RWPE1 (cell line): ENCODE results near the gene C11orf91.
"Not testable (repeated sequence)": the region's sequence is repeated elsewhere in the genome, so short reads cannot be mapped to it uniquely, and the experiment has no call there.

ENCODE experiments used
- CTCF ChIA-PET: fragments of 350-600 bp; sonication (Branson Sonifier 250); formaldehyde crosslinking; extraction: SDS; loops from one replicate; lab custom pipeline; 2021; lab: Yijun Ruan, JAX
- POLR2A ChIA-PET: fragments of 400-600 bp; formaldehyde crosslinking; extraction: SDS; loops from one replicate; lab custom pipeline; 2020; ENCODE audit warnings: antibody characterized with exemption; ENCODE audit not compliant: low non-redundant PET; lab: Yijun Ruan, JAX
- DNase-seq: peaks from one replicate; pipeline ENCODE4 v3.0.0; 2012; ENCODE audit warnings: low spot score
- H3K27ac ChIP-seq: fragments of 450-650 bp; 2 replicates; pipeline ENCODE4 v1.5.1; 2017
- TF ChIP-seq, protein P1 (sequence below): fragments of 450-650 bp; conservative IDR thresholded peaks from 2 replicates; pipeline ENCODE4 v1.5.1; 2017; ENCODE audit warnings: low read depth, mild to moderate bottlenecking

Gene C11orf91

DNA sequence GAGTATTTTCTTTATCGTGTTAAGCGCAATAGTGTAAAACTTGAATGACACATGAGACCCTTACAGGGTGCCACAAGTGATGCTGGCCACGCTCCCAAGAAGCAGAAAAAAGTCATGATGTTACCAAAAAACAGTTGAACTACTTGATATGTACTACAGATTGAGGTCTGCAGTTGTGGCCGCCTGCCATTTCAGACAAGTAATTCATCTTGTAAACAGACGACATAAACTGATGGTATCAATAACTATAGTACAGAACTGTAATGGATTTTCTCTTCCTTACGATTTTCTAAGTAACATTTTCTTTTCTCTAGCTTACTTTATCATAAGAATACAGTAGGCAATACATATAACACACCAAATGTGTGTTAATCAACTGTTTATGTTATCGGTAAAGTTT lies 30.1 kb upstream of the C11orf91 start:
- TF ChIP-seq, protein P1, sequence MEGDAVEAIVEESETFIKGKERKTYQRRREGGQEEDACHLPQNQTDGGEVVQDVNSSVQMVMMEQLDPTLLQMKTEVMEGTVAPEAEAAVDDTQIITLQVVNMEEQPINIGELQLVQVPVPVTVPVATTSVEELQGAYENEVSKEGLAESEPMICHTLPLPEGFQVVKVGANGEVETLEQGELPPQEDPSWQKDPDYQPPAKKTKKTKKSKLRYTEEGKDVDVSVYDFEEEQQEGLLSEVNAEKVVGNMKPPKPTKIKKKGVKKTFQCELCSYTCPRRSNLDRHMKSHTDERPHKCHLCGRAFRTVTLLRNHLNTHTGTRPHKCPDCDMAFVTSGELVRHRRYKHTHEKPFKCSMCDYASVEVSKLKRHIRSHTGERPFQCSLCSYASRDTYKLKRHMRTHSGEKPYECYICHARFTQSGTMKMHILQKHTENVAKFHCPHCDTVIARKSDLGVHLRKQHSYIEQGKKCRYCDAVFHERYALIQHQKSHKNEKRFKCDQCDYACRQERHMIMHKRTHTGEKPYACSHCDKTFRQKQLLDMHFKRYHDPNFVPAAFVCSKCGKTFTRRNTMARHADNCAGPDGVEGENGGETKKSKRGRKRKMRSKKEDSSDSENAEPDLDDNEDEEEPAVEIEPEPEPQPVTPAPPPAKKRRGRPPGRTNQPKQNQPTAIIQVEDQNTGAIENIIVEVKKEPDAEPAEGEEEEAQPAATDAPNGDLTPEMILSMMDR: no peak
- H3K27ac ChIP-seq: no peak overlapping the region
- no peak for DNase-seq
- ChIA-PET POLR2A (no interaction called here), CTCF (no interaction called here)

DNA sequence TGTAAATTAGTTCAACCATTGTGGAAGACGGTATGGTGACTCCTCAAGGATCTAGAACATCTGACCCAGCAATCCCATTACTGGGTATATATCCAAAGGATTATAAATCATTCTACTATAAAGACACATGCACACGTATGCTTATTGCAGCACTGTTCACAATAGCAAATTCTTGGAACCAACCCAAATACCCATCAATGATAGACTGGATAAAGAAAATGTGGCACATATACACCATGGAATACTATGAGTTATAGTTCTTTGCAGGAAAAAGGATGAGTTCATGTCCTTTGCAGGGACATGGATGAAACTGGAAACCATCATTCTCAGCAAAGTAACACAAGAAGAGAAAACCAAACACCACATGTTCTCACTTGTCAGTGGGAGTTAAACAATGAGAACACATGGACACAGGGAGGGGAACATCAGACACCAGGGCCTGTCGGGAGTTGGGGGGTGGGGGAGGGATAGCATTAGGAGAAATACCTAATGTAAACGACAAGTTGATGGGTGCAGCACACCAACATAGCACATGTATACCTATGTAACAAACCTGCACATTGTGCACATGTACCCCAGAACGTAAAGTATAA lies 28.5 kb upstream of the C11orf91 start:
- POLR2A ChIA-PET, CTCF ChIA-PET, H3K27ac ChIP-seq, DNase-seq: not testable (repeated sequence)

DNA sequence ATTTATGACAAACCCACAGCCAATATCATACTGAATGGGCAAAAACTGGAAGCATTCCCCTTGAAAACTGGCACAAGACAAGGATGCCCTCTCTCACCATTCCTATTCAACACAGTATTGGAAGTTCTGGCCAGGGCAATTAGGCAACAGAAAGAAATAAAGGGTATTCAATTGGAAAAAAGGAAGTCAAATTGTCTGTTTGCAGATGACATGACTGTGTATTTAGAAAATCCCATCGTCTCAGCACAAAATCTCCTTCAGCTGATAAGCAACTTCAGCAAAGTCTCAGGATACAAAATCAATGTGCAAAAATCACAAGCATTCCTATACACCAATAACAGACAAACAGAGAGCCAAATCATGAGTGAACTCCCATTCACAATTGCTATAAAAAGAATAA lies 26.9 kb upstream of the C11orf91 start:
- DNase-seq, POLR2A ChIA-PET, H3K27ac ChIP-seq, CTCF ChIA-PET: not testable (repeated sequence)

DNA sequence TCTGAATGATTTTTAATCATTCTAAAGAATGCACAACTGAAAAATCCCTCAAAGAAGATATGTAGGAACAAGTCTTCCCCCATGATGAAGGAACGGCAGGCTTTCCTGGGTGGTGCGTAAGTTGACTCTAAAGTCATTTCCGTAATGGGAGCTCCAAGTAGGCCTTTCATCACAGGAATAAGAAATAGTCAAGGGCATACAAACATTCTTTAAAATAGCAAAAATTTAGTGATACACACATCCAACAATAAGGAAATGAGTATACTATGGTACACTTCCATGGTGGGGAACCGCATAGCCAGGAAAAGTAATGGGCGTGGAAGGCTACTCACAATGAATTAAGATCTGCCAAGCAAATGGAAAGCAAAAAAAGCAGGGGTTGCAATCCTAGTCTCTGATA lies 24.9 kb upstream of the C11orf91 start:
- TF ChIP-seq, protein P1: no peak
- H3K27ac ChIP-seq: no peak overlapping the region
- POLR2A ChIA-PET: no interaction called here
- CTCF ChIA-PET: no interaction called here
- no peak for DNase-seq

DNA sequence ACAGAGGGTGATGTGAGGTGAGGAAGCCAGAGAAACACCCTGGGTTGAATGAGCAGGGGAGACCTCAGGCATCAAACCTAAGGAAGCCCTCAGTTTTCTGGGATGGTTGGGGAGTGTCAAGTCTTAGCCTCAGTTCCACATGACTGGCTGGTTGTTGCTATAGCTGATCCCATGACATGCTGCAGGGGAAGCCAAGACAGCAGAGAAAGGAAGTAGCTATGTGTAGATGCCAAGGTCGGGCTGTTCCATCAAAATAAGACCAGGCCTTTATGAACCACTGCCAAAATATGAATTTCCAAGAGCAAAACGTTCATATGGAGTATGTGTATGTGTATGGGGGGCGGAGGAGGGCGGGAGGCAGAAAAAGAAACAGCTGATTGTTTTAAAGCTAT lies 24.0 kb upstream of the C11orf91 start:
- CTCF ChIA-PET: interaction anchor here (1.5 kb wide), 1 partner anchor 10 kb away, joined by 3 read pairs; no protein-coding TSS in a partner anchor
- POLR2A ChIA-PET: no interaction called here
- peak overlapping the region; percentile 89 for H3K27ac ChIP-seq
- TF ChIP-seq, protein P1: no peak
- no peak for DNase-seq

DNA sequence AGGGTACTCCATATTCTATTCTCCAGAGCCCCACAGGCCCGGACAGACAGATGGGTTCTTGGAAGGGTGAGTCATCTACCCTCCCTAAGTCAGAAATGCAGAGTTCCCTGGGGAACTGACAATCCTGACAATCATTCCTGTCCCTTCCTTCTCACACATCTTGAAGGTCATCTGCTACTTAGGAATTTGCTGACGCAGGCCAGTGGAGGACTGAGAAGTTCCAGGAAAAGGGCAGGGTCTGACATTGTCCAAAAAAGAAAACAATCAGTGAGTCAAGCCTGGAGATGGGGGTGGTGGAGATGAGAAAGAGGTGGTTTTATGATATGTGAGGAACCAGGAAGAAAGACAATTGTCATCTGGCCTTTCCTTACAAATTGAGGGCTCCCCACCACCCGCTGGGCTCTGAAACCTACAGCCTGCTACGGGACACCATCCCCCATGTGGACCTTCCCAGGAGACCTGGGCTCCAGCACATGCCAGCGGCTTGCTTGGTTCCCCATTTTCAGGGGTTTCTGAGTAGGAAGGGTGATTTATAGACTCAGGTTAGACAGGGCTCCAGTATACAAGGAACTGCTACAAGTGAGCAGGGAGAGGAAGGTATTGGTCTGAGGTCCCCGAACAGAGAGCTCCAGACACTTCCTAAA lies 22.7 kb upstream of the C11orf91 start:
- POLR2A ChIA-PET: no interaction called here
- peak overlapping the region; percentile 89 for H3K27ac ChIP-seq
- TF ChIP-seq, protein P1: no peak
- peak; percentile 68 for DNase-seq
- CTCF ChIA-PET: interaction anchor here (1.5 kb wide), 1 partner anchor 11 kb away, joined by 3 read pairs; no protein-coding TSS in a partner anchor

DNA sequence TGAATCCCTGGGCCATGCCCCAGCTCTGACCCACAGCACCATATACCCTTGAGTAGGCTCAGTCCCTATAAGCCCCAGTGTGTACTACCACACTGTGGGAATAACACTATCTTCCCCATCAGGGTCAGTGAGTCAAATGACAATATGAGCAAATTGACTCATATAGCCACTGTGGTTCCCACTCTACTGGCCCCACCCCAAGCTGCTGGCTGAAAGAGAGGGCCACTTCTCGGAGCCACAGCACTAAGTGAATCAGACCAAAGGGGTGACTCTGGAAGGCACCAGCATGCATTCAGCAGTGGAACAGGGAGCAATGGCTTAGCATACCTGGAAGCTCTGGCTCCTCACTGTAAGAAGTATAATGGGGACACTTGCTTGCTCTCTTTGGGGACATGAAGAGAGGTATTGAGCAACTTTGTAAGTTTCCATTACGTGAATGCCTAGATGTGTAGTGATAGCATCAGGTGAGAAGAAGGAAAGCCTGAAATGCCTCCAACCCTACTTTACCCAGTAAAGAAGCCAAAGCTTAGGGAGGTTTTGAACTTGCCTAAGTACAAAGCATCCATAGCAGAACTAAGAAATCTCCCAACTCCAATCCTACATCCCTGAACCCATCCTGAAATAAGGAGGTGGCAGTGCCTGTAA lies 22.1 kb upstream of the C11orf91 start:
- TF ChIP-seq, protein P1: no peak
- ChIA-PET CTCF (no interaction called here), POLR2A (no interaction called here)
- peak overlapping the region; percentile 89 for H3K27ac ChIP-seq
- DNase-seq: no peak
